ENCODE data around the gene FOXP1. TPM values are rescaled to one million over a fixed set of nuclear protein-coding genes. Genes with fewer than 3 reads are reported as not detected.

The FOXP1 gene
- total RNA-seq, 1 donor: 195 TPM

GRCh38 chr3:71600646-71601288, 17.2 kb upstream of the FOXP1 start:
- DNase-seq (ENCODE audit: insufficient read length, low spot score, missing footprints): no peak
- Histone ChIP-seq H3K4me2 (ENCODE audit: insufficient read depth, low read length) (no peak overlapping the region), H3K4me3 (ENCODE audit: insufficient read depth, low read length) (no peak overlapping the region), H3K9me3 (ENCODE audit: low read depth, low read length) (no peaks in the 10 kb centered on the region), H2AFZ (ENCODE audit: low read length) (no peak overlapping the region), H3K79me2 (ENCODE audit: insufficient read depth, low read length) (no peaks in the 10 kb centered on the region), H3K27me3 (ENCODE audit: insufficient read depth, low read length) (no peaks in the 10 kb centered on the region), H3K4me1 (ENCODE audit: insufficient read depth, low read length) (peaks cover 15% of the 10 kb centered on the region), H3K36me3 (ENCODE audit: insufficient read depth, low read length) (no peaks in the 10 kb centered on the region), H4K20me1 (ENCODE audit: insufficient read depth, low read length) (no peaks in the 10 kb centered on the region), H3K27ac (ENCODE audit: low read depth, low read length) (no peak overlapping the region)
- TF ChIP-seq CTCF (IDR thresholded peaks at IDR 0.05; ENCODE audit: extremely low read depth, low read depth, low read length): no peak

- no peak overlapping the region for H3K27ac ChIP-seq (ENCODE audit: low read depth, low read length)
- no peaks in the 10 kb centered on the region for H3K36me3 ChIP-seq (ENCODE audit: insufficient read depth, low read length)
- no peak for TF ChIP-seq CTCF (IDR thresholded peaks at IDR 0.05; ENCODE audit: extremely low read depth, low read depth, low read length)
- H4K20me1 ChIP-seq (ENCODE audit: insufficient read depth, low read length): no peaks in the 10 kb centered on the region
- no peaks in the 10 kb centered on the region for H3K9me3 ChIP-seq (ENCODE audit: low read depth, low read length)
- no peak for DNase-seq (ENCODE audit: insufficient read length, low spot score, missing footprints)
- no peaks in the 10 kb centered on the region for H3K79me2 ChIP-seq (ENCODE audit: insufficient read depth, low read length)
- no peak overlapping the region for H2AFZ ChIP-seq (ENCODE audit: low read length)
- peaks cover 15% of the 10 kb centered on the region for H3K4me1 ChIP-seq (ENCODE audit: insufficient read depth, low read length)
- no peak overlapping the region for H3K4me3 ChIP-seq (ENCODE audit: insufficient read depth, low read length)
- H3K4me2 ChIP-seq (ENCODE audit: insufficient read depth, low read length): no peak overlapping the region
- no peaks in the 10 kb centered on the region for H3K27me3 ChIP-seq (ENCODE audit: insufficient read depth, low read length)
Observed at GRCh38 chr3:71599416-71599815, 15.9 kb upstream of the FOXP1 start.

GRCh38 chr3:71598292-71598691, 14.8 kb upstream of the FOXP1 start:
- Histone ChIP-seq H3K4me2 (ENCODE audit: insufficient read depth, low read length) (no peak overlapping the region), H3K36me3 (ENCODE audit: insufficient read depth, low read length) (no peaks in the 10 kb centered on the region), H3K27me3 (ENCODE audit: insufficient read depth, low read length) (no peaks in the 10 kb centered on the region), H2AFZ (ENCODE audit: low read length) (no peak overlapping the region), H3K27ac (ENCODE audit: low read depth, low read length) (no peak overlapping the region), H3K4me1 (ENCODE audit: insufficient read depth, low read length) (peaks cover 15% of the 10 kb centered on the region), H3K9me3 (ENCODE audit: low read depth, low read length) (no peaks in the 10 kb centered on the region), H3K4me3 (ENCODE audit: insufficient read depth, low read length) (no peak overlapping the region), H3K79me2 (ENCODE audit: insufficient read depth, low read length) (no peaks in the 10 kb centered on the region), H4K20me1 (ENCODE audit: insufficient read depth, low read length) (no peaks in the 10 kb centered on the region)
- no peak for DNase-seq (ENCODE audit: insufficient read length, low spot score, missing footprints)
- TF ChIP-seq CTCF (IDR thresholded peaks at IDR 0.05; ENCODE audit: extremely low read depth, low read depth, low read length): no peak

- H3K27me3 ChIP-seq (ENCODE audit: insufficient read depth, low read length): no peaks in the 10 kb centered on the region
- no peaks in the 10 kb centered on the region for H3K79me2 ChIP-seq (ENCODE audit: insufficient read depth, low read length)
- H3K4me3 ChIP-seq (ENCODE audit: insufficient read depth, low read length): no peak overlapping the region
- H2AFZ ChIP-seq (ENCODE audit: low read length): no peak overlapping the region
- no peak overlapping the region for H3K27ac ChIP-seq (ENCODE audit: low read depth, low read length)
- no peaks in the 10 kb centered on the region for H3K36me3 ChIP-seq (ENCODE audit: insufficient read depth, low read length)
- no peak for TF ChIP-seq CTCF (IDR thresholded peaks at IDR 0.05; ENCODE audit: extremely low read depth, low read depth, low read length)
- no peak overlapping the region for H3K4me2 ChIP-seq (ENCODE audit: insufficient read depth, low read length)
- H3K9me3 ChIP-seq (ENCODE audit: low read depth, low read length): no peaks in the 10 kb centered on the region
- H3K4me1 ChIP-seq (ENCODE audit: insufficient read depth, low read length): peaks cover 15% of the 10 kb centered on the region
- no peak for DNase-seq (ENCODE audit: insufficient read length, low spot score, missing footprints)
- H4K20me1 ChIP-seq (ENCODE audit: insufficient read depth, low read length): no peaks in the 10 kb centered on the region
Observed at GRCh38 chr3:71597286-71597685, 13.8 kb upstream of the FOXP1 start.
